Fibroblast of peridontal ligament (primary cell): Measurements from ENCODE around the gene TLN1.
A peak's percentile ranks its signal among the peaks of the same experiment; 100 is the strongest.

Experiments
- DNase-seq: peaks from one replicate; pipeline ENCODE4 v3.0.0-alpha.2; 2010; ENCODE audit errors: extremely low read depth

Gene TLN1

GRCh38 chr9:35729700-35730485 is 2.1 kb downstream of the TLN1 start:
- DNase-seq, result peak; percentile 86

- peak; percentile 31 for DNase-seq
Measured at GRCh38 chr9:35729101-35729500, 2.9 kb downstream of the TLN1 start.

DNA sequence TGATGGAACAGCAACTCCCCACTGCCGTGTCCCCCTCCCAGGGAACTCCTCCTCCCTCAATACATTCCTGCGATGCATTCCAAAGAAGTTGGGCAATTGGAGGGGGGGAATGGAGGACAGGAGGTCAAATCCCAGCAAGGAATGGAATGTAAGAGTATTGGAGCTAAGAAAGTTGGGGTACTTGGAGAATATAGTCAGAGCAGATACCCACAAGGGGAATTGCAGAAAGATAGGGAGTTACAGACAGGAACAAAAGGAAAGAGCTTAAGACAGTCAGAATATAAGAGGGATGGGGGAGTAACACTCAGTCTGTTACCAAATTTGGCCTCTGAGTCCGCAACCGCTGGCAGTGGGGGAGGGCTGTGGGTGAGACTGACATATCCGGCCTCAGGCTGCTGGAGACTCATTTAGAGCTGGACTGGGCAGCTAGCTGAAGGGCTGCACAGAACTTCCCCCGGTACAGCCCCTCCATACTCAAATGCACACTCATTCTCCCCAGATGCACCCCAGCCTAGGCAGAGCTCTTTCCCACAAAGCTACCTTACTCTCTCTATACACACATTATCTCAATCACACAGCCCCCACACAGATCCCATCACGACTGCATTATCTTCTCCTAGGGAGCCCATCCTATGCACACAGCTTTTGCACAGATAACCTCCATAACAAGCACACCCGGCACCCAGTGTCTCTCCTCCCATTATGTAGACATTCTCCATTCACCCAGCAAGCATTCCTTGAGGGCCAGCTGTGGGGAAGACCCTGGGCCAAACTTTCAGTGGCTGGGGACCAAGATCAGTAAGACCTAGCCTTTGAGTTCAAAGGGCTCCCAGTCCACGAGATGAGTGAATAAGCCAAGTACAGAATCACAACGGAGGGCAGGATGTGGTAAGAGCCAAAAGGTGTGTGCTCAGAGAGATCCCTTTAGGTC is 3.7 kb downstream of the TLN1 start:
- peak; percentile 91 for DNase-seq

DNA sequence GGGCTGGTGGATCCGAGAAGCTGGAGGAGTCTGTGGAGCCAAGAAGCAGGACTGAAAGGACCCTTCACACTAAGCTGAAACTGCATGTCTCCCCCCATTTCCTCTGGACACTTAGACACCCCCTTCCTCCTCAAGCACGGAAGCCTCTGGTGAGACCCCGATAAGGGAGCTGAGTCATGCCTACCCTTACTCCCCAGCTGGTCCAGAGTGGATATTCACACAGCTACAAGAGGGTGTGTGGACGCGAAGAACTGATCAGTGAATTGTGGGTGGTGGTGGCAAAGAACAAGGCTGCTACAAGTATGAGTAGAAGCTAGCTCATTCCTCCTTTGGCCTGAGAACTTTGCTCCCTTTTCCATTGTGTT is 4.3 kb downstream of the TLN1 start:
- peak; percentile 7 for DNase-seq

- peak; percentile 60 for DNase-seq
Measured at GRCh38 chr9:35726931-35727330, 5.1 kb downstream of the TLN1 start.

DNA sequence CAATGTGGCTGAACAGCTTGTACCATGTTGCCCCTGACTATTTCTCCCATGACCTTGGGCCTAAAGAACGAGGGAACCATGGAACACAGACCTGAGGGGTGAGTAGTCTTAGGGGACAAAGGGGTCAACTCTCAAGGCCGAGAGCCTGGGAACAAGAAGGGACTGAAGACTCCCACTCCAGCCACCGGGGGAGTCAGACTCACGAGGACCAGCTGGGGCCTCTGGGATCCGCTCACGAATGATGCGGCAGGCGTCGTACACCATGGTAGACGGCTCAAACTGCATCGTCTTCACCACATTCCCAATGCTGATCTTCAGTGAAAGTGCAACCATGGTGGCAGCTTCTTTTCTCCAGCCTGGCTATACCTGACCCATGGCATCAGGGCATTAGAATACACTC is 6.6 kb downstream of the TLN1 start:
- no peak for DNase-seq

GRCh38 chr9:35723908-35724307 is 8.1 kb downstream of the TLN1 start:
- DNase-seq, result no peak

- DNase-seq, result no peak
Measured at GRCh38 chr9:35723426-35723825, 8.6 kb downstream of the TLN1 start.

GRCh38 chr9:35719546-35719945 is 12.4 kb downstream of the TLN1 start:
- no peak for DNase-seq

DNA sequence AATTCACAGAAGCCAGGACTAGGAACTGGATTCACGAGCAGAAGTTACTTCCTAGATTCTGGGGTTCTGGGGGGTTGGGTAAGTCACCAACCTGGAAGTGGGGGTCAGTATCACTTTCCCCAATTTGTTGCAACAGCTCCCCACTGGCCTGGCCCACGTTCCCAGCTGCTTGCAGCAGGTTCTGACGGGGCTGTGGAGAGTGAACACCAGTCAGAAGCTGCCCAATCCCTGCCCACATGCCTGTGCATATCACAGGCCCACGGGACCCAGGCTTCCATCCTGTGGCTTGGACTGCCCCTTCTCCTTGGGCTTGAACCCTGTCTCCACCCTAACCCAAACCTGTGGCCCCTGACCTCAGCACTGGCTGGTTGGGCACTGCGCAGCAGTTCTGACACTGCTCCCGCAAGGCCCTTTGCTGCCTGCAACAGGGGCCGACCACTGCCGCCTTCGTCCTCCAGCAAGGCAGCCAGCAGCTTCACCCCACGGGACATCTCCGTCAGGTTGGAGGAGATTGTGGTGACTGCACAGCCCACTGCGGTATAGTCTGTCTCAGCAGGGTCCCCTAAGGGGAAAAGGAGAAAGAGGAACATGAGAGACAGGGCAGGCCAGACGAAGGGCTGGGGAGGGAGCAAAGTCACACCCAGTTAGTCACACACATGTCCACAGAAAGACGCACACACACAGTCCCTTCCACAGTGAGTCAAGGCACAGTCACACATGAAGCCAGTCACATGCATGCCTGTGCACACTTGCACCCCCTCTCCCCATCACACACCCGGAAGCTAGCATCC is 13.1 kb downstream of the TLN1 start:
- no peak for DNase-seq

GRCh38 chr9:35717132-35717870 is 14.7 kb downstream of the TLN1 start:
- DNase-seq, result no peak

DNA sequence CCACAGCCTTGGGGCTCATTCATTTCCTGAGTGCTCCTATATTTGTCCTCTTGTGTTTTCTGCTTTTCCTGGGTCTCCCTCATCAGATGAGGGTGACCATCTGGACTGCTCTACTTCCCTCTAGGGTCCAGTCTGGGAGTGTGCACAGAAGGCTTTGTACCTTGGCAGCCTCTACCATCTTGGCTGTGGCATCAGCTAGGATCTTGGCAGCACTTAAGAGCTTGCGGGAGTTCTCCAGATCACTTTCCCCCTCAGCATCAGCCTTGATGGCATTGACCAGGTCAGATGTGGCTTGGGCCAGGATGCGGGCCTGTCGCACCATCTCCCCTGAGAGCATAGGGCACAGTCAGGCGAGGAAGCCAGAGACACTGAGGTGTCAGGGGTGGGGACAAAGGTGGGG is 15.8 kb downstream of the TLN1 start:
- DNase-seq, result peak; percentile 21

GRCh38 chr9:35714579-35715252 is 17.3 kb downstream of the TLN1 start:
- DNase-seq, result no peak

DNA sequence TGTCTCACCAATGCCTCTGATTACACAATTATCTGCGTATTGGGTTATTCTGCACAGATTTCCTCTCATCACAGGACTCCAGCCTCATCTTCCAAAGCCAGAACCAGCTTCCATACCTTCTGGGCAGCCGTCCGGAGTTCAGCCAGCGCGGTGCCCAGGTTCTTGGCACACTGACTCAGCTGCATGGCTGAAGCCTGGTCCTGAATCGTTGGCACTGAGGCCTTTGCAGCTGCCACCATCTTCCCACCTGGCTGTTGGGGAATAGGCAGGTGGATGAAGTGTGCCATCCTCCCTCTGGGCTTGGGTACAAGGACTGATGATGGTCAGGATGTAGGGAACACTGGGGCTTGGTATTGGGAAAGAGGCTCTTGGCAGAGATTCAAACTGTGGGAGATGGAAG is 17.9 kb downstream of the TLN1 start:
- DNase-seq, result no peak

DNA sequence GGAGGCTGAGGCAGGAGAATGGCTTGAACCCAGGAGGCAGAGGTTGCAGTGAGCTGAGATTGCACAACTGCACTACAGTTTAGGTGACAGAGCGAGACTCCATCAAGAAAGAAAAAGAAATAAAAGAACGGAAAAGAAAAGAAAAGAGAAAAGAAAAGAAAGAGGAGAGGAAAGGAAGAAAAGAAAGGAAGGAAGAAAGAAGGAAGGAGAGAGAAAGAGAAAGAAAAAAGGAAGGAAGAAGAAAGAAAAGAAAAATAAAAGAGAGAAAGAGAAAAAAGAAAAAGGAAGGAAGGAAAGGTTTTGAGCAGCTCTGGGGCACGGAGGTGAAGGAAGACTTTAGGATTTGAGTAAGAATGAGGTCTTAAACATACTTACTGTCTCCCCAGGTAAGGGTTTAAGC is 18.4 kb downstream of the TLN1 start:
- no peak for DNase-seq

- no peak for DNase-seq
Measured at GRCh38 chr9:35712762-35713400, 19.1 kb downstream of the TLN1 start.

DNA sequence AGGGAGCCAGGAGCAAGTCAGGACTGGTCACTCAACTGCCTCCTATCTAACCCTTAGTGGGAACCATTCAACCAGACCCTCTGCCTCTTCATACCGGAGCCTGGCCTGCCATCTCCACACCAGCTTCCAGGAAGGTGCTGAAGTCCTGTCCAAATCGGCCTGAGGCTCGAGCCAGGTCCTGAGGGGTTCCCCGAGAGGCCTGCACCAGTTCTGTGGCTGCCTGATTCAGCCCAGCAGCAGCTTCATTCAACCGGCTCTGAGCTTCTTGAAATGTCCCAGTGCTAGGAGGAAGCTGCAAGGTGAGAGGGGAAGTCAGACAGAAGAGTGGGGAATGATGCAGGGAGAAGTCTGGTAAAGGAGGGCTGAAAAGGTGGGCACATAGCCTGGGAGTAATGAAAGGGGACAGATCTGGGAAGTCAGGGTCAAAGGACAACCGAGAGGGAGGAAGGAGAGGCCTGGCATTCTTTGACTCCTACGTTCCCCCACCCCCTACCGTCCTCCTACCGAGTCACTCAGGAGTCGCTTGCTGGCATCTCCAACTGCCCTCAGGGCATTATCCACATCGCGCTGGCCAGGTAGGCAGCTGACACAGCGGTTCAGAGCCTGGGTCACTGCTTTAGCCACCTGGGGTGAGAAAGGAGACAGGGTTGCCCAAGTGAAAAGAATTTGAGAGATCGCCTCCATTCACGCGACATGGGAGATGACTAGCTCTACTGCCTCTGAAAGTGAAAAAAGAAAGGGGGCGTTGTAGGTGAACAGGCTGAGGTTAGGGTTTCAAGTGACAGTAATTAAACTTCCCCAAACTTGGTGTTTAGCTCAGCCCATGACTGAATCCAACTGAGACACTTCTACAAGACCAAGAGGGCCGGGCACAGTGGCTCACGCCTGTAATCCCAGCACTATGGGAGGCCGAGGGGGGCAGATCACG is 20.2 kb downstream of the TLN1 start:
- no peak for DNase-seq

DNA sequence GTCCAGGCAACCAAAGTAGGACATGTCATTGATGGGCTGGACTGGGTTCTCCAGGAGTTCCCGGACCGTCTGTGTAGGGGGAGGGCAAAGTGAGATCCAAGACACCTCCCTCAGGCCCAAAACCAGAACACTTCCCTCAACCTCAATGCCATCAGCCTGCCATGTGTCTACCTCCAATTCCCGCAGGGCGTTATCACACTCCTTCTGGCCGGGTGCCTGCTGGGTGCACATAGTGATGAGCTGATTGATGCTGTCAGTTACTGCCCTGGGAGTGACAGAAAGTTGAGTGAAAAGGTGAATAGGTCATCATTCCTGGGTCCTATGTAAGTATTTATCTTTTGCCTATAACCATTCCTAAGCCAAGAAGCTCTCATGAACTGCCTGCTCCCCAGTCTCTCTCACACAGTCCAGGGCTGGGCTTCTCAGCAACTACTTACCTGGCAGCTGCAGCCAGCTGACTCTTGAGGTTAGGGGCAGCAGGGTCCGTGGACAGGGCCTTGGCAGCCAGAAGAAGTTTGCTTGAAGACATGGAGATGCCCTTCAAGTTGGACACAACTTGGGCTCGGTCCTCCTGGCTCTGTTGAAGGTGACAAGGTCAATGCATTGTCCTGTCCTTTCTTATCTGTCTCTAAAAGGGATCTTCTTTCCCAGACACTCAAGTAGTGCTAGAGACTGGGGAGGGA is 21.0 kb downstream of the TLN1 start:
- DNase-seq, result no peak

DNA sequence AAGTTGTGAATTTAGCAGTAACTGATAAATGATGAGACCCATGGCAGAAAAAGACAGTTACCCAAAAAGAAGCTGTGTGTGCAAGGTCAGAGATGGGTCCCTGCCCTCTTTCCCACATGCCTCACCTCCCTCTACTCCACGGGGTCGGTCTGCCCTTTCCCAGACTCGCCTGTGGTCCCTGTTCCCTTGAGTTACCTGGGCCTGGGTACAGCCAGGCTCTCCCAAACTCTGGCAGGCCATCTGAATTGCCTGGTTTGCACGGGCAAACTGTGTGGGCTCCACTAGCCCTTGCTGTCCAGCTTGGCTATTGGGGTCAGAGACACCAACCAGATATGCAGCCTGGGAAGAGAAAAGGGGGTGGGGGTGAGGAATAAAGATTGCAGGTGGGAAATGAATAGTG is 23.8 kb downstream of the TLN1 start:
- no peak for DNase-seq
